SU-DHL-6 (cell line): ENCODE data around the gene HBEGF.

Source experiments
- H2AFZ ChIP-seq: fragments of 200-600 bp; sonication (generic); 2 replicates; pipeline ENCODE4 v1.6.1; 2014; ENCODE audit warnings: low read depth, mild to moderate bottlenecking, moderate library complexity, mixed read lengths, antibody characterized with exemption, low read length; ENCODE audit not compliant: severe bottlenecking
- H3F3A ChIP-seq: fragments of 200-600 bp; shearing (Covaris generic); 2 replicates; pipeline ENCODE4 v1.6.0; 2016; ENCODE audit warnings: antibody characterized with exemption, mild to moderate bottlenecking; ENCODE audit not compliant: insufficient read depth
- H3K27ac ChIP-seq: fragments of 200-600 bp; sonication (generic); 2 replicates; pipeline ENCODE4 v1.5.1; 2016; ENCODE audit warnings: low read depth, mild to moderate bottlenecking, low read length, moderate library complexity, mixed read lengths
- H3K27me3 ChIP-seq: fragments of 200-600 bp; sonication (generic), shearing (Covaris generic); 2 replicates; pipeline ENCODE4 v1.6.0; 2014; ENCODE audit warnings: mild to moderate bottlenecking, low read length
- H3K36me3 ChIP-seq: fragments of 200-600 bp; sonication (generic); 2 replicates; pipeline ENCODE4 v1.6.1; 2014; ENCODE audit warnings: mild to moderate bottlenecking, low read length, mixed read lengths
- H3K4me2 ChIP-seq: fragments of 300-600, 200-600 bp; shearing (Covaris generic), sonication (generic); 2 replicates; pipeline ENCODE4 v1.6.0; 2014; ENCODE audit warnings: low read length, low read depth, mild to moderate bottlenecking; ENCODE audit not compliant: poor library complexity, severe bottlenecking
- H3K4me3 ChIP-seq: fragments of 200-600 bp; sonication (generic); 2 replicates; pipeline ENCODE4 v1.5.1; 2014; ENCODE audit warnings: antibody characterized with exemption, low read length, mild to moderate bottlenecking, mixed read lengths; ENCODE audit not compliant: insufficient read depth, poor library complexity, severe bottlenecking
- H3K79me2 ChIP-seq: fragments of 200-600 bp; sonication (generic); 2 replicates; pipeline ENCODE4 v1.6.1; 2014; ENCODE audit warnings: mild to moderate bottlenecking, low read length, moderate library complexity; ENCODE audit not compliant: insufficient read depth
- H3K9ac ChIP-seq: fragments of 200-600 bp; sonication (generic); 2 replicates; pipeline ENCODE4 v1.7.0; 2014; ENCODE audit warnings: mild to moderate bottlenecking, low read length
- H3K9me2 ChIP-seq: fragments of 200-600 bp; sonication (generic); replicated peaks from 2 replicates; pipeline ENCODE4 v1.6.1; 2014; ENCODE audit warnings: low read length; ENCODE audit not compliant: insufficient read depth
- H3K9me3 ChIP-seq: fragments of 200-600 bp; sonication (generic); 2 replicates; pipeline ENCODE4 v1.6.1; 2014; ENCODE audit warnings: low read length, mixed read lengths; ENCODE audit not compliant: insufficient read depth
- H4K20me1 ChIP-seq: fragments of 200-600 bp; sonication (generic); 2 replicates; pipeline ENCODE4 v1.6.1; 2014; ENCODE audit warnings: low read depth, mild to moderate bottlenecking, antibody characterized with exemption, low read length, moderate library complexity, mixed read lengths
- CTCF ChIP-seq: fragments of 200-600 bp; sonication (generic); IDR thresholded peaks from one replicate; pipeline ENCODE4 v1.5.1; 2017; ENCODE audit warnings: antibody characterized with exemption, mild to moderate bottlenecking, low read length, moderate library complexity; ENCODE audit not compliant: insufficient read depth, poor library complexity, severe bottlenecking
- EZH2phosphoT487 ChIP-seq: fragments of 200-600 bp; sonication (generic), shearing (Covaris generic); conservative IDR thresholded peaks from 2 replicates; pipeline ENCODE4 v1.6.1; 2018; ENCODE audit warnings: mild to moderate bottlenecking, antibody characterized with exemption, low read length, moderate library complexity, mixed read lengths

Gene HBEGF

GRCh38 chr5:140299056-140299455 lies 47.3 kb downstream of the HBEGF start:
- no peak overlapping the region for H2AFZ ChIP-seq
- H4K20me1 ChIP-seq, result peaks cover 4% of the 10 kb centered on the region; the same call in 1 of the 2 replicates
- H3K4me3 ChIP-seq, result no peak overlapping the region
- no peaks in the 10 kb centered on the region for H3K9me2 ChIP-seq
- no peak overlapping the region for H3K27ac ChIP-seq
- H3K4me2 ChIP-seq, result no peak overlapping the region
- H3K9me3 ChIP-seq, result no peaks in the 10 kb centered on the region
- TF ChIP-seq CTCF (no peak), EZH2phosphoT487 (no peak)
- H3K79me2 ChIP-seq, result peaks cover 34% of the 10 kb centered on the region
- H3F3A ChIP-seq, result 0 out of 2 replicates have a peak, but pooled peaks cover 4% of the 10 kb centered on the region
- no peak overlapping the region for H3K9ac ChIP-seq
- no peaks in the 10 kb centered on the region for H3K27me3 ChIP-seq
- peaks cover 15% of the 10 kb centered on the region; the same call in 1 of the 2 replicates for H3K36me3 ChIP-seq

- Histone ChIP-seq H3K36me3 (peaks cover 15% of the 10 kb centered on the region; the same call in 1 of the 2 replicates), H3K9me2 (no peaks in the 10 kb centered on the region), H3K4me3 (no peak overlapping the region), H4K20me1 (peaks cover 7% of the 10 kb centered on the region; the same call in 1 of the 2 replicates), H3K4me2 (no peak overlapping the region), H3K79me2 (peaks cover 34% of the 10 kb centered on the region), H3K9me3 (no peaks in the 10 kb centered on the region), H3K27me3 (no peaks in the 10 kb centered on the region), H3K27ac (no peak overlapping the region), H3F3A (0 out of 2 replicates have a peak, but pooled peaks cover 4% of the 10 kb centered on the region), H2AFZ (no peak overlapping the region), H3K9ac (no peak overlapping the region)
- TF ChIP-seq CTCF (no peak), EZH2phosphoT487 (no peak)
Observed at GRCh38 chr5:140298183-140298601, 48.2 kb downstream of the HBEGF start.

- Histone ChIP-seq H3K27me3 (no peaks in the 10 kb centered on the region), H3K9me2 (no peaks in the 10 kb centered on the region), H3F3A (0 out of 2 replicates have a peak, but pooled peaks cover 4% of the 10 kb centered on the region), H3K79me2 (peaks cover 32% of the 10 kb centered on the region), H2AFZ (no peak overlapping the region), H4K20me1 (peaks cover 7% of the 10 kb centered on the region; the same call in 1 of the 2 replicates), H3K9me3 (no peaks in the 10 kb centered on the region), H3K4me3 (no peak overlapping the region), H3K36me3 (peaks cover 15% of the 10 kb centered on the region; the same call in 1 of the 2 replicates), H3K4me2 (no peak overlapping the region), H3K27ac (no peak overlapping the region), H3K9ac (no peak overlapping the region)
- TF ChIP-seq CTCF, result no peak
- TF ChIP-seq EZH2phosphoT487, result no peak
Observed at GRCh38 chr5:140297283-140297682, 49.1 kb downstream of the HBEGF start.
